IMR-90 (cell line): ENCODE measurements around the gene CPT1A. TPM values are rescaled to one million over a fixed set of nuclear protein-coding genes. Genes with fewer than 3 reads are reported as not detected.

Experiments used
- ATAC-seq: fragments of 200-7000 bp; cut with Tn5 transposase; 2 replicates; pipeline ENCODE4 v1.9.1; 2020; ENCODE audit warnings: low read depth, mild to moderate bottlenecking, moderate library complexity
- BruUV-seq: library from RNA; stranded (reverse); fragments of 400-500 nt; replicated peaks from 2 replicates; lab custom pipeline; 2021; lab: Mats Ljungman, UMichigan
- CTCF ChIA-PET: fragments of 300-600 bp; formaldehyde crosslinking; extraction: SDS; loops from one replicate; lab custom pipeline; 2021; ENCODE audit warnings: antibody characterized with exemption; lab: Yijun Ruan, JAX
- POLR2A ChIA-PET: fragments of 300-600 bp; sonication (Branson Sonifier 250); formaldehyde crosslinking; loops from one replicate; lab custom pipeline; 2022; ENCODE audit warnings: antibody characterized with exemption; ENCODE audit not compliant: unreplicated experiment; lab: Charles Lee
- DNase-seq: peaks from one replicate; pipeline ENCODE4 v3.0.0; 2013
- H2AFZ ChIP-seq: replicated peaks from 2 replicates; pipeline ENCODE3; 2013; ENCODE audit warnings: low read length, mild to moderate bottlenecking; ENCODE audit not compliant: poor library complexity
- H2AK5ac ChIP-seq: 2 replicates; pipeline ENCODE4 v1.6.1; 2013; ENCODE audit warnings: low read depth, low read length, inconsistent platforms
- H2AK9ac ChIP-seq: replicated peaks from 2 replicates; pipeline ENCODE3; 2013; ENCODE audit warnings: mild to moderate bottlenecking, low read depth, low read length, moderate library complexity; ENCODE audit not compliant: poor library complexity
- H2BK120ac ChIP-seq: 2 replicates; pipeline ENCODE4 v1.6.1; 2013; ENCODE audit warnings: low read depth, low read length, inconsistent platforms
- H2BK15ac ChIP-seq: 3 replicates; pipeline ENCODE4 v1.6.1; 2013; ENCODE audit warnings: low read depth, low read length, inconsistent platforms
- H2BK20ac ChIP-seq: 2 replicates; pipeline ENCODE4 v1.6.1; 2013; ENCODE audit warnings: low read depth, mild to moderate bottlenecking, inconsistent platforms, low read length, moderate library complexity
- H2BK5ac ChIP-seq: 2 replicates; pipeline ENCODE4 v1.6.1; 2013; ENCODE audit warnings: mild to moderate bottlenecking, low read depth, low read length, inconsistent platforms; ENCODE audit not compliant: poor library complexity, severe bottlenecking
- H3K14ac ChIP-seq: replicated peaks from 2 replicates; pipeline ENCODE4 v1.6.1; 2013; ENCODE audit warnings: low read depth, low read length, inconsistent platforms
- H3K18ac ChIP-seq: 2 replicates; pipeline ENCODE4 v1.6.1; 2013; ENCODE audit warnings: low read depth, low read length, control low read depth
- H3K23ac ChIP-seq: 2 replicates; pipeline ENCODE4 v1.6.1; 2013; ENCODE audit warnings: low read depth, low read length, inconsistent platforms
- H3K27ac ChIP-seq: 2 replicates; pipeline ENCODE4 v1.5.1; 2013; ENCODE audit warnings: mild to moderate bottlenecking, control low read depth, low read length; ENCODE audit not compliant: insufficient read depth
- H3K27me3 ChIP-seq: 2 replicates; pipeline ENCODE4 v1.6.1; 2013; ENCODE audit warnings: low read length; ENCODE audit not compliant: control insufficient read depth, insufficient read depth
- H3K36me3 ChIP-seq: 2 replicates; pipeline ENCODE4 v1.6.1; 2013; ENCODE audit warnings: low read length, mixed read lengths; ENCODE audit not compliant: control insufficient read depth, insufficient read depth
- H3K4ac ChIP-seq: 2 replicates; pipeline ENCODE4 v1.6.1; 2013; ENCODE audit warnings: low read depth, low read length, inconsistent platforms
- H3K4me1 ChIP-seq: 2 replicates; pipeline ENCODE4 v1.6.1; 2013; ENCODE audit warnings: low read length, mixed read lengths; ENCODE audit not compliant: control insufficient read depth, insufficient read depth
- H3K4me2 ChIP-seq: 2 replicates; pipeline ENCODE4 v1.6.1; 2013; ENCODE audit warnings: low read depth, mild to moderate bottlenecking, control low read depth, low read length, moderate library complexity
- H3K4me3 ChIP-seq: 2 replicates; pipeline ENCODE4 v1.5.1; 2013; ENCODE audit warnings: low read depth, mild to moderate bottlenecking, control low read depth, low read length, moderate library complexity; ENCODE audit not compliant: insufficient read depth
- H3K56ac ChIP-seq: 2 replicates; pipeline ENCODE4 v1.6.1; 2013; ENCODE audit warnings: low read length, inconsistent platforms; ENCODE audit not compliant: insufficient read depth; ENCODE audit errors: extremely low read depth
- H3K79me1 ChIP-seq, 2 experiments: 2 replicates each; pipeline ENCODE4 v1.6.1; 2013; ENCODE audit warnings: low read length in 2 of 2, inconsistent platforms in 1 of 2, low read depth in 1 of 2
- H3K9ac ChIP-seq: 2 replicates; pipeline ENCODE4 v1.6.1; 2013; ENCODE audit warnings: low read depth, low read length, control low read depth
- H3K9me1 ChIP-seq: 2 replicates; pipeline ENCODE4 v1.6.1; 2013; ENCODE audit warnings: low read length, inconsistent platforms; ENCODE audit not compliant: insufficient read depth
- H3K9me3 ChIP-seq: 2 replicates; pipeline ENCODE4 v1.6.1; 2013; ENCODE audit warnings: low read length; ENCODE audit not compliant: control insufficient read depth, insufficient read depth
- H4K20me1 ChIP-seq: 2 replicates; pipeline ENCODE4 v1.6.1; 2013; ENCODE audit warnings: low read length, inconsistent platforms; ENCODE audit not compliant: insufficient read depth
- H4K5ac ChIP-seq: 2 replicates; pipeline ENCODE4 v1.6.1; 2013; ENCODE audit warnings: mild to moderate bottlenecking, low read depth, low read length, control low read depth
- H4K8ac ChIP-seq, 2 experiments: 2 replicates each; pipeline ENCODE4 v1.6.1; 2013; ENCODE audit warnings: low read depth in 2 of 2, low read length in 2 of 2, control low read depth in 1 of 2, inconsistent platforms in 1 of 2
- H4K91ac ChIP-seq: 2 replicates; pipeline ENCODE4 v1.6.1; 2013; ENCODE audit warnings: low read depth, low read length, inconsistent platforms; ENCODE audit not compliant: insufficient read depth
- NFE2L2 ChIP-seq: fragments of 150-350 bp; IDR thresholded peaks from 2 replicates; pipeline ENCODE4 v1.6.1; 2016; ENCODE audit warnings: low read depth, mild to moderate bottlenecking, low read length
- WGBS, 2 experiments: methylation state at CpG; one replicate each; pipeline versions ENCODE4 v1.1.5 to v1.1.7; 2013; ENCODE audit warnings: missing lambda C conversion rate in 2 of 2; ENCODE audit not compliant: insufficient read length in 1 of 2; ENCODE audit errors: extremely low coverage in 2 of 2; 5-methylcytosine and 5-hydroxymethylcytosine counted together
- dilution Hi-C: fragments of 300-500 bp; cut with HindIII; formaldehyde crosslinking; loops from one replicate; pipeline ENCODE4 v1.14.3; 2018; ENCODE audit warnings: low sequenced_read_pairs; ENCODE audit not compliant: unreplicated experiment
- in situ Hi-C: fragments of 300-500 bp; cut with MboI; formaldehyde crosslinking; loops from 3 replicates; pipeline ENCODE4 v1.14.3; 2019; ENCODE audit warnings: low sequenced_read_pairs, inconsistent platforms, mixed read lengths
- intact Hi-C: fragments of 100-400 bp; cut with micrococcal nuclease; formaldehyde crosslinking; loops from 2 replicates; pipeline ENCODE4 v1.10.0; 2022
- polyA plus RNA-seq, 3 experiments: library from polyadenylated mRNA; depleted of rRNA; stranded (reverse); fragments of >200 nt; gene quantifications; 2 replicates each; pipeline ENCODE4 v1.2.3, GENCODE V29; 2012; ENCODE audit warnings: low replicate concordance in 1 of 3
- total RNA-seq: library from RNA; depleted of rRNA; stranded (reverse); fragments of >200 nt; gene quantifications from 2 replicates; pipeline ENCODE4 v1.2.3, GENCODE V29; 2012
- TF ChIP-seq, protein P1 (sequence below): conservative IDR thresholded peaks from 2 replicates; pipeline ENCODE4 v1.5.1; 2012; ENCODE audit warnings: mild to moderate bottlenecking, low read depth, low read length, improper control_type of control experiment

The CPT1A gene
- total and polyA plus RNA-seq, 2 of the 4 experiments (the other 2 are of a cell fraction): 15.4 to 21.3 TPM

DNA sequence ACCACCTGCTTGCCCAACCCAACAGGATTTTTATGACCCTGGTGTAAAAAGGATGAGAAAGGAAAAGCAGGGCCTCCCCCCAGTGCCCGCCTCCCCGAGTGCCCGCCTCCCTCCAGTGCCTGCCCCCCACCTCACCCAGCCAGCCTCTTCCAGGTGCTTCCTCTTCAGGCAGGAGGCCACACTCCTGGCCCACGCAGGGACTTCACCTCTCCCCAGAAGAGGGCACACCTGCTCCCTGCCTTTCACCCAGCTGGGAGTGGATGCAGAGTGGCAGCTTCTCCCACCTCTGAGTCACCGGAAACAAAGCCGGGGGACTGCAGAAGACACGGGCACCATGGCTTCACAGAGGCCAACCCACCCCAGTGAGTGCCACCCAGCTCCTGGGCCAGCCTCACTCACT lies 16.1 kb downstream of the CPT1A start:
- ChIA-PET POLR2A (no interaction called here), CTCF (no interaction called here)

More for the DNA sequence above, 16.1 kb downstream of the CPT1A start:
- H3K4ac ChIP-seq: no peak overlapping the region
- H3K4me1 ChIP-seq: no peaks in the 10 kb centered on the region
- no peak for TF ChIP-seq NFE2L2
- TF ChIP-seq, protein P1, sequence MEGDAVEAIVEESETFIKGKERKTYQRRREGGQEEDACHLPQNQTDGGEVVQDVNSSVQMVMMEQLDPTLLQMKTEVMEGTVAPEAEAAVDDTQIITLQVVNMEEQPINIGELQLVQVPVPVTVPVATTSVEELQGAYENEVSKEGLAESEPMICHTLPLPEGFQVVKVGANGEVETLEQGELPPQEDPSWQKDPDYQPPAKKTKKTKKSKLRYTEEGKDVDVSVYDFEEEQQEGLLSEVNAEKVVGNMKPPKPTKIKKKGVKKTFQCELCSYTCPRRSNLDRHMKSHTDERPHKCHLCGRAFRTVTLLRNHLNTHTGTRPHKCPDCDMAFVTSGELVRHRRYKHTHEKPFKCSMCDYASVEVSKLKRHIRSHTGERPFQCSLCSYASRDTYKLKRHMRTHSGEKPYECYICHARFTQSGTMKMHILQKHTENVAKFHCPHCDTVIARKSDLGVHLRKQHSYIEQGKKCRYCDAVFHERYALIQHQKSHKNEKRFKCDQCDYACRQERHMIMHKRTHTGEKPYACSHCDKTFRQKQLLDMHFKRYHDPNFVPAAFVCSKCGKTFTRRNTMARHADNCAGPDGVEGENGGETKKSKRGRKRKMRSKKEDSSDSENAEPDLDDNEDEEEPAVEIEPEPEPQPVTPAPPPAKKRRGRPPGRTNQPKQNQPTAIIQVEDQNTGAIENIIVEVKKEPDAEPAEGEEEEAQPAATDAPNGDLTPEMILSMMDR: 0 out of 2 replicates have a peak, but pooled peaks have one; percentile 7
- no TSS peak for BruUV-seq
- no peak overlapping the region for H2BK5ac ChIP-seq
- no peaks in the 10 kb centered on the region for H3K27me3 ChIP-seq
- H4K5ac ChIP-seq: no peak overlapping the region
- no peak overlapping the region for H3K14ac ChIP-seq
- 57% methylated on average over 1 of the region's 7 CpGs; no CpG with 5 or more reads in 1 of the 2 experiments for WGBS, 2 experiments
- no peak overlapping the region for H2BK15ac ChIP-seq
- H4K8ac ChIP-seq: no peak overlapping the region
- no peak overlapping the region for H3K4me2 ChIP-seq
- H3K18ac ChIP-seq: no peak overlapping the region
- no peak overlapping the region for H2BK20ac ChIP-seq
- H3K79me1 ChIP-seq: peaks cover 31 to 82% of the 10 kb centered on the region in 2 experiments
- no peak overlapping the region for H3K56ac ChIP-seq
- H3K9me3 ChIP-seq: no peaks in the 10 kb centered on the region
- no peak overlapping the region for H2AFZ ChIP-seq
- in situ Hi-C loops (no loop called here), intact Hi-C loops (no loop called here), dilution Hi-C loops (no loop called here)
- peaks cover 9% of the 10 kb centered on the region for H3K9me1 ChIP-seq
- DNase-seq (no peak), ATAC-seq (no peak)
- no peak overlapping the region for H2AK9ac ChIP-seq
- H2BK120ac ChIP-seq: no peak overlapping the region
- H3K4me3 ChIP-seq: no peak overlapping the region
- peaks cover 49% of the 10 kb centered on the region for H4K20me1 ChIP-seq
- no peak overlapping the region for H3K27ac ChIP-seq
- H4K91ac ChIP-seq: no peak overlapping the region
- H2AK5ac ChIP-seq: no peak overlapping the region
- H3K9ac ChIP-seq: no peak overlapping the region
- no peak overlapping the region for H3K23ac ChIP-seq
- H3K36me3 ChIP-seq: peaks cover 13% of the 10 kb centered on the region
